ENCODE data around the gene LMAN1. TPM values are rescaled to one million over a fixed set of nuclear protein-coding genes. Genes with fewer than 3 reads are reported as not detected.

The LMAN1 gene
- total RNA-seq, 4 donors from 2014 or later: 61.5 to 83.7 (median 69.8) TPM

DNA sequence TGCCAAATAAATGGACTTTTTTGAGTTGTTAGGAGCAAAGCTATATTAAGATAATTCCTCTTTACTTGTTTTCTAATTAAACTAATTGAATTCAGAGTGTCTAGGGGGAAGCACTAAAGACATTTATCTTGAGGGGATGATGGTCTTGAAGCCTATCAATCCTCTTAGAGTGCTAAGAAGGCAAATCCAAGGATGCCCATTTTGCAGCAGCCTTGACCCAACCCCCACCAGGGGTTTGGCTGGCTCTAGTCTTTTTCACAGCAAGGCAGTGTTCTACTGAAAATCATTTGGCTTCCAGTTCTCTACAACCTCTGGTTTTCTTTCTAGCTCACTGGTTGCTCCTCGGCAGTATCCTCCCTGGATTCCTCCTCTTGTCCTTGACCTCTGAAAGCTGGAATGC lies 79.3 kb downstream of the LMAN1 start:
- H3K4me1 ChIP-seq: no peaks in the 10 kb centered on the region
- peaks cover 0 to 46% of the 10 kb centered on the region in 2 donors for H3K27me3 ChIP-seq
- no peak overlapping the region for H3K27ac ChIP-seq
- H3K4me3 ChIP-seq: no peak overlapping the region
- H3K9me3 ChIP-seq: no peaks in the 10 kb centered on the region
- WGBS, 2 donors: 31 to 39% methylated on average over 1 of the region's 1 CpG
- DNase-seq (ENCODE audit: low spot score in 2 of 2): no peak
- TF ChIP-seq CTCF (IDR thresholded peaks at IDR 0.05) (no peak), POLR2A (IDR thresholded peaks at IDR 0.05) (no peak), EP300 (IDR thresholded peaks at IDR 0.05) (no peak)
- H3K36me3 ChIP-seq: no peaks in the 10 kb centered on the region

- Histone ChIP-seq H3K4me3 (no peak overlapping the region), H3K36me3 (no peaks in the 10 kb centered on the region), H3K4me1 (peaks cover 0 to under 1% (median 0%) of the 10 kb centered on the region in 4 donors), H3K27me3 (peaks cover 0 to 51% of the 10 kb centered on the region in 2 donors), H3K9me3 (no peaks in the 10 kb centered on the region), H3K27ac (no peak overlapping the region)
- no peak for DNase-seq (ENCODE audit: low spot score in 2 of 2)
- no peak for TF ChIP-seq EP300 (IDR thresholded peaks at IDR 0.05)
- TF ChIP-seq CTCF (IDR thresholded peaks at IDR 0.05): no peak
- TF ChIP-seq POLR2A (IDR thresholded peaks at IDR 0.05): no peak
- WGBS, 2 donors: 61 to 72% methylated on average over 3 of the region's 3 CpGs
Observed at GRCh38 chr18:59279193-59279592, 79.9 kb downstream of the LMAN1 start.

DNA sequence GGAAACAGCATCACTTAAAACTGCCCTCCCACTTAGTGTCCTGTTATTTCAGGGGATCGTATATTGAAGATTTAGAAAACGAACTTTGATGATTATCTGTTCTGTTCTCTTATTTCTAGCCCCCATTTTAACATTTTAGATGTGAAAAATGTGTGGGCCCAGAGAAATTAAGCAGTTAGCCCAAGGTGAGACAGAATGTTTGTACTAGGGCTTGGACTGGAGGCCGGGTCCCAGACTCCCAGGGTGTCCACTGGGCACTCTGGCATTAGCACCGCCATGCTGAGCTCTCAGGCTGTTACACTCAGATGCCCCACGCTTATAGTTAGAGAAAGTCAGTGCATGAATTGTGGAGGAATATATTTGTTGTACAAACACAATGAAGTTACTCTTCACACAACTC lies 80.3 kb downstream of the LMAN1 start:
- H3K27me3 ChIP-seq: peaks cover 0 to 55% of the 10 kb centered on the region in 2 donors
- no peak overlapping the region for H3K4me3 ChIP-seq
- TF ChIP-seq EP300 (IDR thresholded peaks at IDR 0.05) (no peak), CTCF (IDR thresholded peaks at IDR 0.05) (no peak), POLR2A (IDR thresholded peaks at IDR 0.05) (no peak)
- no peaks in the 10 kb centered on the region for H3K9me3 ChIP-seq
- WGBS, 2 donors: 73 to 86% methylated on average over 5 of the region's 5 CpGs
- H3K36me3 ChIP-seq: no peaks in the 10 kb centered on the region
- H3K4me1 ChIP-seq: peaks cover 0 to 5% (median 0%) of the 10 kb centered on the region in 4 donors
- H3K27ac ChIP-seq: no peak overlapping the region
- DNase-seq (ENCODE audit: low spot score in 2 of 2): no peak

Other genes with a start within 250 kb of the LMAN1 start
- 10 to 100 TPM; 12.2 to 36.7 (median 30.2) TPM for gene SEC11C, start 219.4 kb downstream of the LMAN1 start, total RNA-seq
- gene GRP, start 139.1 kb downstream of the LMAN1 start, total RNA-seq: not detected
- not detected for gene RAX, start 85.8 kb downstream of the LMAN1 start, total RNA-seq
- gene CPLX4, start 40.6 kb downstream of the LMAN1 start, total RNA-seq: not detected

All from tibial nerve (tissue), 4 donors.